COLO668 (cell line): Measurements from ENCODE around the gene PANX2.

Source experiments
- DNase-seq: peaks from one replicate; lab custom pipeline; 2025; ENCODE audit not compliant: unreplicated experiment; lab: John Stamatoyannopoulos, UW

PANX2 gene

GRCh38 chr22:50183141-50183971, 12.8 kb downstream of the PANX2 start:
- DNase-seq = no peak

- peak; percentile 26 for DNase-seq
Measured at GRCh38 chr22:50184004-50184901, 13.7 kb downstream of the PANX2 start.

- no peak for DNase-seq
Measured at GRCh38 chr22:50184902-50185374, 14.4 kb downstream of the PANX2 start.

- DNase-seq = peak; percentile 97
Measured at GRCh38 chr22:50185375-50186087, 15.0 kb downstream of the PANX2 start, which contains the start of gene TRABD. Gene TRABD (plus strand): TSS chr22:50185913. CDS start chr22:50193061, 7,148 bp downstream.

GRCh38 chr22:50186181-50186714, 15.7 kb downstream of the PANX2 start:
- DNase-seq = peak; percentile 21

- peak; percentile 58 for DNase-seq
Measured at GRCh38 chr22:50186761-50187523, 16.4 kb downstream of the PANX2 start.

GRCh38 chr22:50188356-50188755, 17.8 kb downstream of the PANX2 start:
- DNase-seq = no peak

GRCh38 chr22:50189184-50189848, 18.8 kb downstream of the PANX2 start:
- DNase-seq = peak; percentile 43

- no peak for DNase-seq
Measured at GRCh38 chr22:50189849-50190181, 19.3 kb downstream of the PANX2 start.

- peak; percentile 15 for DNase-seq
Measured at GRCh38 chr22:50190182-50190940, 19.8 kb downstream of the PANX2 start.

- no peak for DNase-seq
Measured at GRCh38 chr22:50190941-50191741, 20.6 kb downstream of the PANX2 start.

- no peak for DNase-seq
Measured at GRCh38 chr22:50192436-50193204, 22.1 kb downstream of the PANX2 start.

GRCh38 chr22:50193621-50194020, 23.1 kb downstream of the PANX2 start:
- no peak for DNase-seq

- DNase-seq = no peak
Measured at GRCh38 chr22:50194037-50194805, 23.7 kb downstream of the PANX2 start.

GRCh38 chr22:50196256-50196655, 25.7 kb downstream of the PANX2 start:
- DNase-seq = no peak

GRCh38 chr22:50197000-50197800, 26.7 kb downstream of the PANX2 start:
- DNase-seq = no peak
